Stimulated activated memory B cell treated with anti-CD40 and anti-IgM and Interleukin-4, amounts not matched to agents 10 μg/mL and 1 μg/mL and 100 μg/mL, for 72 hours (primary cell): ENCODE results near the gene CLBA1.
"Not testable (repeated sequence)": the region's sequence is repeated elsewhere in the genome, so short reads cannot be mapped to it uniquely, and the experiment has no call there.

Experiments used
- ATAC-seq: fragments of 150-1000 bp; cut with Tn5 transposase; 2 replicates; pipeline ENCODE4 v1.10.0; 2021
- H3K27ac Mint-ChIP-seq: one replicate; pipeline ENCODE4 v1.8.0; 2022; ENCODE audit warnings: mild to moderate bottlenecking, mixed read lengths
- H3K27me3 Mint-ChIP-seq: one replicate; pipeline ENCODE4 v1.8.0; 2022; ENCODE audit warnings: mixed read lengths
- H3K36me3 Mint-ChIP-seq: one replicate; pipeline ENCODE4 v1.8.0; 2022; ENCODE audit warnings: mixed read lengths
- H3K4me1 Mint-ChIP-seq: one replicate; pipeline ENCODE4 v1.8.0; 2022; ENCODE audit warnings: mixed read lengths
- H3K4me3 Mint-ChIP-seq: one replicate; pipeline ENCODE4 v1.8.0; 2022; ENCODE audit warnings: mild to moderate bottlenecking, moderate library complexity, mixed read lengths
- H3K9me3 Mint-ChIP-seq: one replicate; pipeline ENCODE4 v1.8.0; 2022; ENCODE audit warnings: mixed read lengths

CLBA1 gene

GRCh38 chr14:104944436-104945205 is 41.0 kb upstream of the CLBA1 start:
- not testable (repeated sequence) for ATAC-seq, H3K4me1 Mint-ChIP-seq, H3K36me3 Mint-ChIP-seq, H3K27me3 Mint-ChIP-seq, H3K27ac Mint-ChIP-seq, H3K9me3 Mint-ChIP-seq, H3K4me3 Mint-ChIP-seq

GRCh38 chr14:104945266-104945665 is 40.3 kb upstream of the CLBA1 start:
- not testable (repeated sequence) for H3K36me3 Mint-ChIP-seq, H3K27me3 Mint-ChIP-seq, H3K4me3 Mint-ChIP-seq, H3K4me1 Mint-ChIP-seq, H3K27ac Mint-ChIP-seq, H3K9me3 Mint-ChIP-seq, ATAC-seq

- not testable (repeated sequence) for H3K4me3 Mint-ChIP-seq, H3K27ac Mint-ChIP-seq, H3K9me3 Mint-ChIP-seq, ATAC-seq, H3K27me3 Mint-ChIP-seq, H3K4me1 Mint-ChIP-seq, H3K36me3 Mint-ChIP-seq
These were observed 39.3 kb upstream of the CLBA1 start for GRCh38 chr14:104945986-104946965.

GRCh38 chr14:104947201-104947600 is 38.4 kb upstream of the CLBA1 start:
- not testable (repeated sequence) for ATAC-seq, H3K36me3 Mint-ChIP-seq, H3K27me3 Mint-ChIP-seq, H3K27ac Mint-ChIP-seq, H3K4me1 Mint-ChIP-seq, H3K4me3 Mint-ChIP-seq, H3K9me3 Mint-ChIP-seq

GRCh38 chr14:104947881-104948735 is 37.5 kb upstream of the CLBA1 start:
- not testable (repeated sequence) for H3K4me3 Mint-ChIP-seq, H3K27ac Mint-ChIP-seq, H3K4me1 Mint-ChIP-seq, H3K9me3 Mint-ChIP-seq, H3K36me3 Mint-ChIP-seq, H3K27me3 Mint-ChIP-seq, ATAC-seq

GRCh38 chr14:104948736-104949031 is 36.9 kb upstream of the CLBA1 start:
- Mint-ChIP-seq H3K4me1 (no peaks in the 10 kb centered on the region), H3K36me3 (no peaks in the 10 kb centered on the region), H3K27me3 (no peaks in the 10 kb centered on the region), H3K4me3 (no peak overlapping the region), H3K9me3 (no peaks in the 10 kb centered on the region), H3K27ac (no peak overlapping the region)
- ATAC-seq = no peak

- not testable (repeated sequence) for H3K4me3 Mint-ChIP-seq, H3K4me1 Mint-ChIP-seq, H3K36me3 Mint-ChIP-seq, ATAC-seq, H3K27ac Mint-ChIP-seq, H3K9me3 Mint-ChIP-seq, H3K27me3 Mint-ChIP-seq
These were observed 36.1 kb upstream of the CLBA1 start for GRCh38 chr14:104949406-104949955.

GRCh38 chr14:104950021-104950420 is 35.6 kb upstream of the CLBA1 start:
- no peak overlapping the region for H3K27ac Mint-ChIP-seq
- no peaks in the 10 kb centered on the region for H3K9me3 Mint-ChIP-seq
- no peaks in the 10 kb centered on the region for H3K36me3 Mint-ChIP-seq
- H3K27me3 Mint-ChIP-seq = no peaks in the 10 kb centered on the region
- no peak overlapping the region for H3K4me3 Mint-ChIP-seq
- no peak for ATAC-seq
- no peaks in the 10 kb centered on the region for H3K4me1 Mint-ChIP-seq

GRCh38 chr14:104950701-104951100 is 34.9 kb upstream of the CLBA1 start:
- not testable (repeated sequence) for ATAC-seq, H3K36me3 Mint-ChIP-seq, H3K27me3 Mint-ChIP-seq, H3K4me1 Mint-ChIP-seq, H3K9me3 Mint-ChIP-seq, H3K4me3 Mint-ChIP-seq, H3K27ac Mint-ChIP-seq

- not testable (repeated sequence) for ATAC-seq, H3K27ac Mint-ChIP-seq, H3K4me1 Mint-ChIP-seq, H3K4me3 Mint-ChIP-seq, H3K27me3 Mint-ChIP-seq, H3K9me3 Mint-ChIP-seq, H3K36me3 Mint-ChIP-seq
These were observed 33.5 kb upstream of the CLBA1 start for GRCh38 chr14:104951863-104952657.

- no peaks in the 10 kb centered on the region for H3K36me3 Mint-ChIP-seq
- H3K4me3 Mint-ChIP-seq = no peak overlapping the region
- no peaks in the 10 kb centered on the region for H3K9me3 Mint-ChIP-seq
- no peaks in the 10 kb centered on the region for H3K4me1 Mint-ChIP-seq
- ATAC-seq = no peak
- peaks cover 17% of the 10 kb centered on the region for H3K27me3 Mint-ChIP-seq
- H3K27ac Mint-ChIP-seq = no peak overlapping the region
These were observed 32.5 kb upstream of the CLBA1 start for GRCh38 chr14:104953097-104953496.

- Mint-ChIP-seq H3K36me3 (no peaks in the 10 kb centered on the region), H3K4me1 (no peaks in the 10 kb centered on the region), H3K27me3 (peaks cover 17% of the 10 kb centered on the region), H3K27ac (no peak overlapping the region), H3K9me3 (no peaks in the 10 kb centered on the region), H3K4me3 (no peak overlapping the region)
- no peak for ATAC-seq
These were observed 31.5 kb upstream of the CLBA1 start for GRCh38 chr14:104953896-104954656.

GRCh38 chr14:104954746-104955395 is 30.7 kb upstream of the CLBA1 start:
- no peak for ATAC-seq
- Mint-ChIP-seq H3K9me3 (no peaks in the 10 kb centered on the region), H3K4me3 (no peak overlapping the region), H3K27me3 (peaks cover 17% of the 10 kb centered on the region), H3K36me3 (no peaks in the 10 kb centered on the region), H3K27ac (no peak overlapping the region), H3K4me1 (no peaks in the 10 kb centered on the region)
